Subcutaneous abdominal adipose tissue (tissue), 5 donors: ENCODE data around the gene RNF150.

Experiments
- H3K27ac ChIP-seq: one replicate; pipeline ENCODE4 v1.7.0; 2013; ENCODE audit warnings: low read depth, mild to moderate bottlenecking, inconsistent platforms, low read length, moderate library complexity
- H3K27me3 ChIP-seq, 5 donors: one replicate each; pipeline ENCODE4 v1.7.0; 2013; ENCODE audit warnings: low read length in 5 of 5, inconsistent platforms in 1 of 5; ENCODE audit not compliant: control insufficient read depth in 5 of 5, insufficient read depth in 4 of 5
- H3K36me3 ChIP-seq, 5 donors: one replicate each; pipeline ENCODE4 v1.7.0; 2013; ENCODE audit warnings: low read length in 5 of 5; ENCODE audit not compliant: control insufficient read depth in 5 of 5, insufficient read depth in 5 of 5
- H3K4me1 ChIP-seq, 5 donors: one replicate each; pipeline ENCODE4 v1.7.0; 2013; ENCODE audit warnings: low read length in 5 of 5, mild to moderate bottlenecking in 3 of 5, moderate library complexity in 1 of 5; ENCODE audit not compliant: control insufficient read depth in 5 of 5, insufficient read depth in 5 of 5
- H3K4me3 ChIP-seq, 5 donors: one replicate each; pipeline ENCODE4 v1.7.0; 2013; ENCODE audit warnings: low read length in 5 of 5, low read depth in 1 of 5
- H3K9ac ChIP-seq, 5 donors: one replicate each; pipeline ENCODE4 v1.7.0; 2013; ENCODE audit warnings: low read length in 5 of 5, mild to moderate bottlenecking in 4 of 5, moderate library complexity in 3 of 5
- H3K9me3 ChIP-seq, 5 donors: one replicate each; pipeline ENCODE4 v1.7.0; 2013; ENCODE audit warnings: low read length in 5 of 5; ENCODE audit not compliant: control insufficient read depth in 5 of 5
- donor health status: healthy.
- donor health status: healthy.
- donor health status: healthy.
- donor health status: healthy.
- donor health status: healthy.

RNF150 gene

DNA sequence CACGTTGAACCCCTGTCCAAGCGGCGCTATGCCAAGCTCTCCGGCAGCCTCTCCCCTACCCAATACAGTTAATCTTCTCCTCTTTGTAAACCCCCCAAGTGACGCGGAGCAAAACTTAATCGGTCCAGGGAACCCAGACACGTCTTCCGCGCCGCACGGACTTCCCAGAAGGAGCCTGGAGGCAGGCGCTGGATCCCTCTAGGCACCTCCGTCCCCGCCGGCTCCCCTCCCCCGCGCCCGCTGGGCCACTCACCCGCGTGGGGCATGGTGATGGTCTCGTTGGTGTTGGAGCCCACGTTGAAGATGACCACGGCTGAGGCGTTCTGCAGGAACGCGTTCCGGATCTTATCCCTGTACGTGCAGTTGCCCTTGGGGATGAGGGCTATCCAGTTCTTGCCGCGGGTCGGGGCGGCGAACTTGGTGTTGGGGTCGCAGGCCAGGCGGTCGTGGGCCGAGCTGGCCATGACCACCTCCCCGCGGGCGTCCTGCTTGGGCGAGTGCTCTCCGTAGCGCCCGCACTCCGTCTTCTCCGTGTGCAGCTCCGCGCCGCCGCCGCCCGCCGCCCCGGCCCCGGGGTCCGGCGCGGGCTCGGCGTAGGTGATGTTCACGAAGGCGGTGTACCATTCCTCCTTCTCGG, 1.1 kb downstream of the RNF150 start:
- Histone ChIP-seq H3K27ac (peak overlapping the region; percentile 72), H3K36me3 (no peaks in the 10 kb centered on the region), H3K9ac (peak overlapping the region in 4 of 5 donors; percentile 43 to 81 (median 67)), H3K4me1 (peaks cover 0 to 53% (median 26%) of the 10 kb centered on the region in 5 donors), H3K9me3 (no peaks in the 10 kb centered on the region), H3K27me3 (peaks cover 0 to 8% (median 3%) of the 10 kb centered on the region in 5 donors), H3K4me3 (peak overlapping the region; percentile 69 to 90 (median 86))

- H3K4me1 ChIP-seq, result peaks cover 0 to 57% (median 26%) of the 10 kb centered on the region in 5 donors
- peaks cover 0 to 8% (median 3%) of the 10 kb centered on the region in 5 donors for H3K27me3 ChIP-seq
- no peaks in the 10 kb centered on the region for H3K9me3 ChIP-seq
- no peaks in the 10 kb centered on the region for H3K36me3 ChIP-seq
- peak overlapping the region; percentile 43 to 81 (median 75) for H3K9ac ChIP-seq
- H3K4me3 ChIP-seq, result peak overlapping the region; percentile 69 to 90 (median 86)
- H3K27ac ChIP-seq, result peak overlapping the region; percentile 72
These were observed 1.6 kb downstream of the RNF150 start for GRCh38 chr4:141131723-141132071.

DNA sequence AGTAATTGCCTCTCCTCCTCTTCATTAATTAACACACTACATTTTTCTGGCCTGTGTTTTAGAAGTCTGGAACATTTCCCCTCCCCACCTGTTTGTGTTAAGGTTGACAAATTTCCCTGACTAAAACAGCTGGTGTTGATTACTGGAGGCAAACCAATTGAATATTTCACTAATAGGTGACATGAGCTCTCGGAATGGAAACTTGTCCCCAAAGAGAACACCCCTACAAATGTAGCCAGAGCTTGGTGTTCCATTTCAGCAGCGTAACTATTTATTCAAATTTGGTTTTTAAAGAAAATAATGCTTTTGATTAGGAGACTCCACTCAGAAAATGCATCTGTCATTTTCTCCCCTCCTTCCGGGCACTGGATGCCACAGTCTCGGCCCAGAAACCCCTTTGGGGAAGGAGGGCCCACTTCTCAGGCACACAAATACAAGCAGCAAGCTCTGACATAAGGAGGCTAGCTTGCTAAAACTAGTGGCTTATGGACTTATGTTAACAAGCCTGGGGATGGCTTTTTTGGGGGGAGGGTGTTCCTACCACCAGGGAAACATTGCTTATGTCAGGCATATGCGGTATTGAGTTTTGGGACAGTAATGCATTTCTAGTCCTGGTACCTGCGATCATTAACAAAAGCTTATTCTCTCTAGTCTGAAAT, 2.2 kb downstream of the RNF150 start:
- Histone ChIP-seq H3K9ac (peak overlapping the region; percentile 42 to 81 (median 75)), H3K27ac (peak overlapping the region; percentile 72), H3K27me3 (peaks cover 0 to 8% (median 3%) of the 10 kb centered on the region in 5 donors), H3K36me3 (no peaks in the 10 kb centered on the region), H3K4me1 (peaks cover 0 to 60% (median 26%) of the 10 kb centered on the region in 5 donors), H3K9me3 (no peaks in the 10 kb centered on the region), H3K4me3 (peak overlapping the region; percentile 69 to 90 (median 86))

- Histone ChIP-seq H3K9me3 (no peaks in the 10 kb centered on the region), H3K9ac (peak overlapping the region in 1 of 5 donors; percentile 51), H3K36me3 (no peaks in the 10 kb centered on the region), H3K27ac (peak overlapping the region; percentile 45), H3K4me3 (no peak overlapping the region), H3K4me1 (peaks cover 0 to 65% (median 17%) of the 10 kb centered on the region in 5 donors), H3K27me3 (peaks cover 0 to 8% (median 0%) of the 10 kb centered on the region in 5 donors)
These were observed 5.4 kb downstream of the RNF150 start for GRCh38 chr4:141127884-141128283.

DNA sequence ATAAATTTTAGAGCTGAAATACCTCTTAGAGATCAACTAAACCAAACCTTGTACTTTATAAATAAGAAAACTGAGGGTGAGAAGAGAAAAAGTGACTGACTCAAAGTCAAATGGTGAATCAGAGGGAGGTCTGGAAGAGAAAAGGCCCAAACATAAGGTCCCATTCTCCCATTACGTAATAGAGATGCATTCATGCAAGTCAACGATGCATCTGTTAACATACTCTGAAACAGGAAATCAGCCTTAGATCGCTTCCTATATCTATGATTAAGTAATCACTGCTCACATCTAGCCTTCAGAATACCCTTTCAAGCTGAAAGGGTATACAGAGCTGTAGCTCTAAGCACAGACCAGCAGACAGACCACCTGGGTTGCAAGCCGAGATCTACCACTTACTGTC, 6.5 kb downstream of the RNF150 start:
- peaks cover 0 to 4% (median 0%) of the 10 kb centered on the region in 5 donors for H3K27me3 ChIP-seq
- peaks cover 0 to 60% (median 8%) of the 10 kb centered on the region in 5 donors for H3K4me1 ChIP-seq
- no peak overlapping the region for H3K27ac ChIP-seq

DNA sequence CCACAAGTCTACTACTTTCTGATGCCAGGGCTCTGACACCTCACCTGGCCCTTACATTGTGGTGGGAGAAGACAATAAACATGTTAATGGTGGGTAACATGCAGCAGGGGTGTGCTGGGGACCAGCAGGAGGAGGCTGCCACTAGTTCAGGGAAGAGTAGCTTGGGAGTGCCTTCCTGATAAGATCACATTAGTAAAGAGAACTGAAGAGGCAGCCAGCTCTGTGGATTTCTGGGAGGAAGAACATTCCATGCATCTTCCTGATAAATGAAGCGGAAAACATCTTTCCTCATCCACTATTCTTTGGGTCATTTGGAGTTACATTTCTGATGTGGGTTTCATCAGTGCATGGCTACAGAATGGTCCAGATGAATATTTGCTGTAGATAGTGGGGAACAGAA, 9.0 kb downstream of the RNF150 start:
- Histone ChIP-seq H3K27ac (no peak overlapping the region), H3K4me1 (peaks cover 0 to 51% (median 7%) of the 10 kb centered on the region in 5 donors), H3K36me3 (no peaks in the 10 kb centered on the region), H3K4me3 (no peak overlapping the region), H3K9ac (no peak overlapping the region), H3K9me3 (no peaks in the 10 kb centered on the region), H3K27me3 (no peaks in the 10 kb centered on the region)

More for the DNA sequence above, 6.5 kb downstream of the RNF150 start:
- Histone ChIP-seq H3K9ac (no peak overlapping the region), H3K4me3 (no peak overlapping the region), H3K36me3 (no peaks in the 10 kb centered on the region), H3K9me3 (no peaks in the 10 kb centered on the region)

DNA sequence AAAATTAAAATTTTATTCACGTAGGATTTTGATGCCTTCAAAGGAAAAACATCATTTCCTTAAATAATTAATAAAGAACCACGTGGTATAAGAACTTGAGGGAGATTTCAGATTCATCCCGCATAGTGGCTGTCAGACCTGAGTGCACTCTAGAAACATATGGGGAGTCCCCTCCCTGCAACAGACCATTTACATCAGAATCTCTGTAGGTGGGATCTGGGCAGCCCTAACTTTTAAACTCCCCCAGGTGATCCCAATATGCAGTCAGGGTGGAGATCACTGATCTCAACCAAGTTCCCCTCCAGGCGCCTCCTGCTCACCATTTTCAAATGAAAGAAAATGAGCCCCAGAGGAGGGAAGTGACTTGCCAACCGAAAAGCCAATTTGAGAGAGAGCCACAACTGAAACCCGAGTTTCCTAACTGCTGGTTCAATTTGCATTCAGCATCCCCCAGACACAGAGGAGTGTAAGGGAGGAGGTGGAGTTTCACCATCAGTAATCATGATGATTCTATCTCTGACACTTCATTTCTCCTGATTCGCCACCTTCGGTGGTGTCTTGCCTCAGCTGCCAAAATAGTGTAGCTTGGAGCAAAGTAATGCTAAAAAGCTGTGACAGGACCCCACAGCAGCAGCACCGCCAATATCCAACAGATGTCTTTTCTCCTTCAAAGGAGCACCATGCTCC, 11.4 kb downstream of the RNF150 start:
- Histone ChIP-seq H3K27ac (no peak overlapping the region), H3K9me3 (no peaks in the 10 kb centered on the region), H3K9ac (no peak overlapping the region), H3K27me3 (no peaks in the 10 kb centered on the region), H3K4me1 (peaks cover 0 to 34% (median 11%) of the 10 kb centered on the region in 5 donors), H3K36me3 (peaks cover 0 to 2% (median 0%) of the 10 kb centered on the region in 5 donors), H3K4me3 (no peak overlapping the region)

GRCh38 chr4:141121101-141121500, 12.2 kb downstream of the RNF150 start:
- H3K9me3 ChIP-seq, result no peaks in the 10 kb centered on the region
- peaks cover 0 to 6% (median 0%) of the 10 kb centered on the region in 5 donors for H3K36me3 ChIP-seq
- H3K4me3 ChIP-seq, result no peak overlapping the region
- peaks cover 0 to 29% (median 11%) of the 10 kb centered on the region in 5 donors for H3K4me1 ChIP-seq
- no peaks in the 10 kb centered on the region for H3K27me3 ChIP-seq
- peak overlapping the region in 1 of 5 donors; percentile 16 for H3K9ac ChIP-seq
- peak overlapping the region; percentile 2 for H3K27ac ChIP-seq

GRCh38 chr4:141120036-141120593, 13.2 kb downstream of the RNF150 start:
- H3K4me3 ChIP-seq, result no peak overlapping the region
- peaks cover 0 to 6% (median 0%) of the 10 kb centered on the region in 5 donors for H3K36me3 ChIP-seq
- peak overlapping the region; percentile 61 for H3K27ac ChIP-seq
- H3K9ac ChIP-seq, result peak overlapping the region in 2 of 5 donors; percentile 56 to 70
- peaks cover 0 to 4% (median 0%) of the 10 kb centered on the region in 5 donors for H3K9me3 ChIP-seq
- H3K4me1 ChIP-seq, result peaks cover 0 to 20% (median 11%) of the 10 kb centered on the region in 5 donors
- no peaks in the 10 kb centered on the region for H3K27me3 ChIP-seq
